SK-N-SH (cell line): ENCODE results near the gene AAGAB. TPM values are rescaled to one million over a fixed set of nuclear protein-coding genes. Genes with fewer than 3 reads are reported as not detected.
A peak's percentile ranks its signal among the peaks of the same experiment; 100 is the strongest.

Source experiments
- CTCF ChIA-PET: fragments of 300-600, 350-600 bp; formaldehyde crosslinking; extraction: SDS; loops from one replicate; lab custom pipeline; 2021; lab: Yijun Ruan, JAX
- POLR2A ChIA-PET: fragments of 350-600 bp; sonication (Branson Sonifier 250); formaldehyde crosslinking; extraction: SDS; loops from one replicate; lab custom pipeline; 2020; ENCODE audit warnings: antibody characterized with exemption, inconsistent platforms; lab: Yijun Ruan, JAX
- DNase-seq: peaks from one replicate; pipeline ENCODE4 v3.0.0; 2012
- H2AFZ ChIP-seq: fragments of 200-600 bp; sonication (generic); 2 replicates; pipeline ENCODE4 v1.8.1; 2016; ENCODE audit warnings: antibody characterized with exemption, mild to moderate bottlenecking, low read depth
- H3F3A ChIP-seq: fragments of 200-600 bp; sonication (generic); replicated peaks from 2 replicates; pipeline ENCODE3; 2016; ENCODE audit warnings: antibody characterized with exemption, mild to moderate bottlenecking; ENCODE audit not compliant: insufficient read depth
- H3K27ac ChIP-seq, 2 experiments: fragments of 200-500 bp in 1 of 2; fragments of 200-600 bp in 1 of 2; sonication (Bioruptor generic) in 1 of 2; sonication (generic), shearing (Covaris generic) in 1 of 2; 2 replicates each; pipeline versions ENCODE4 v1.5.1 to v1.6.1; 2014 to 2016; ENCODE audit warnings: low read depth in 2 of 2, inconsistent platforms in 1 of 2, low read length in 1 of 2, mild to moderate bottlenecking in 1 of 2, mixed read lengths in 1 of 2
- H3K27me3 ChIP-seq: fragments of 200-600 bp; sonication (generic), shearing (Covaris generic); 2 replicates; pipeline ENCODE4 v1.6.1; 2016; ENCODE audit warnings: mixed run types; ENCODE audit not compliant: insufficient read depth
- H3K36me3 ChIP-seq, 2 experiments: fragments of 200-500 bp in 1 of 2; fragments of 200-600 bp in 1 of 2; sonication (Bioruptor generic) in 1 of 2; sonication (generic) in 1 of 2; replicated peaks in 1 of 2; 2 replicates each; pipeline versions ENCODE3 to v1.5.1; 2014 to 2016; ENCODE audit warnings: low read length in 1 of 2, mild to moderate bottlenecking in 1 of 2; ENCODE audit not compliant: insufficient read depth in 2 of 2, control insufficient read depth in 1 of 2
- H3K4me1 ChIP-seq, 2 experiments: fragments of 200-500 bp in 1 of 2; fragments of 200-600 bp in 1 of 2; sonication (Bioruptor generic) in 1 of 2; sonication (generic), shearing (Covaris generic) in 1 of 2; 2 replicates each; pipeline versions ENCODE4 v1.5.1 to v1.6.1; 2014 to 2016; ENCODE audit warnings: low read depth in 1 of 2, low read length in 1 of 2, mixed run types in 1 of 2; ENCODE audit not compliant: insufficient read depth in 2 of 2, control insufficient read depth in 1 of 2
- H3K4me2 ChIP-seq: fragments of 200-600 bp; sonication (generic), shearing (Covaris generic); 2 replicates; pipeline ENCODE4 v1.6.1; 2017; ENCODE audit warnings: mixed run types
- H3K4me3 ChIP-seq, 2 experiments: fragments of 200-500 bp in 1 of 2; fragments of 200-600 bp in 1 of 2; sonication (Bioruptor generic) in 1 of 2; sonication (generic), shearing (Covaris generic) in 1 of 2; 2 replicates each; pipeline versions ENCODE4 v1.5.1 to v1.8.1; 2014 to 2016; ENCODE audit warnings: low read depth in 2 of 2, inconsistent platforms in 1 of 2, low read length in 1 of 2, mild to moderate bottlenecking in 1 of 2, mixed read lengths in 1 of 2, moderate library complexity in 1 of 2
- H3K79me2 ChIP-seq: fragments of 200-600 bp; sonication (generic); 2 replicates; pipeline ENCODE4 v1.8.1; 2017; ENCODE audit warnings: mild to moderate bottlenecking; ENCODE audit not compliant: insufficient read depth
- H3K9ac ChIP-seq: fragments of 200-600 bp; sonication (generic); 2 replicates; pipeline ENCODE4 v1.6.1; 2017; ENCODE audit warnings: mixed run types
- H3K9me2 ChIP-seq: fragments of 200-600 bp; sonication (generic); 2 replicates; pipeline ENCODE4 v1.6.1; 2017; ENCODE audit warnings: mixed run types
- H3K9me3 ChIP-seq: fragments of 200-600 bp; sonication (generic); 2 replicates; pipeline ENCODE4 v1.6.1; 2017; ENCODE audit warnings: mixed run types, mild to moderate bottlenecking, moderate library complexity
- H4K20me1 ChIP-seq: fragments of 200-600 bp; sonication (generic); 2 replicates; pipeline ENCODE4 v1.6.1; 2017; ENCODE audit warnings: mild to moderate bottlenecking, mixed run types; ENCODE audit not compliant: insufficient read depth
- CHD2 ChIP-seq: fragments of 150-350 bp; IDR thresholded peaks from 2 replicates; pipeline ENCODE4 v1.6.1; 2018; ENCODE audit warnings: low read length; ENCODE audit not compliant: partially characterized antibody
- ELF1 ChIP-seq: IDR thresholded peaks from 2 replicates; pipeline ENCODE4 v1.4.0; 2012
- FOXJ3 ChIP-seq: sonication (generic); formaldehyde crosslinking; IDR thresholded peaks from 2 replicates; pipeline ENCODE4 v1.5.1; 2020; ENCODE audit warnings: mild to moderate bottlenecking, missing genetic modification reagents
- MXI1 ChIP-seq: IDR thresholded peaks from 2 replicates; pipeline ENCODE4 v1.6.1; 2012; ENCODE audit warnings: mild to moderate bottlenecking, low read depth, low read length, improper control_type of control experiment
- NFIC ChIP-seq: IDR thresholded peaks from 2 replicates; pipeline ENCODE4 v1.4.0; 2012; ENCODE audit warnings: borderline replicate concordance
- NRF1 ChIP-seq: IDR thresholded peaks from 2 replicates; pipeline ENCODE4 v1.6.1; 2012; ENCODE audit warnings: low read depth, mild to moderate bottlenecking, low read length
- RFX5 ChIP-seq: IDR thresholded peaks from 2 replicates; pipeline ENCODE4 v1.6.1; 2012; ENCODE audit warnings: mild to moderate bottlenecking, improper control_type of control experiment, low read length
- RXRA ChIP-seq: IDR thresholded peaks from 2 replicates; pipeline ENCODE4 v1.4.0; 2012; ENCODE audit warnings: low read depth, mild to moderate bottlenecking, borderline replicate concordance
- SMC3 ChIP-seq: IDR thresholded peaks from 2 replicates; pipeline ENCODE4 v1.6.1; 2012; ENCODE audit warnings: low read depth, low read length, improper control_type of control experiment
- WGBS: methylation state at CpG from one replicate; pipeline ENCODE4 v1.1.6; 2017; ENCODE audit warnings: low lambda C conversion rate; 5-methylcytosine and 5-hydroxymethylcytosine counted together
- polyA plus RNA-seq, 3 experiments: library from polyadenylated mRNA; depleted of rRNA; stranded (reverse); fragments of >200 nt; gene quantifications; 2 replicates each; pipeline ENCODE4 v1.2.3, GENCODE V29; 2012
- TF ChIP-seq, protein P1 (sequence below): fragments of 150-350 bp; IDR thresholded peaks from 2 replicates; pipeline ENCODE4 v1.6.1; 2017; ENCODE audit warnings: antibody characterized with exemption, low read length, low read depth, borderline replicate concordance
- TF ChIP-seq, protein P2 (sequence below): IDR thresholded peaks from 2 replicates; pipeline ENCODE4 v1.4.0; 2012; ENCODE audit warnings: low read depth, borderline replicate concordance
- TF ChIP-seq, protein P3 (sequence below): IDR thresholded peaks from 2 replicates; pipeline ENCODE4 v1.4.0; 2012; ENCODE audit warnings: low read depth, borderline replicate concordance

The AAGAB gene
- polyA plus RNA-seq, 1 of the 3 experiments (the other 2 are of a cell fraction), result 24.9 TPM

DNA sequence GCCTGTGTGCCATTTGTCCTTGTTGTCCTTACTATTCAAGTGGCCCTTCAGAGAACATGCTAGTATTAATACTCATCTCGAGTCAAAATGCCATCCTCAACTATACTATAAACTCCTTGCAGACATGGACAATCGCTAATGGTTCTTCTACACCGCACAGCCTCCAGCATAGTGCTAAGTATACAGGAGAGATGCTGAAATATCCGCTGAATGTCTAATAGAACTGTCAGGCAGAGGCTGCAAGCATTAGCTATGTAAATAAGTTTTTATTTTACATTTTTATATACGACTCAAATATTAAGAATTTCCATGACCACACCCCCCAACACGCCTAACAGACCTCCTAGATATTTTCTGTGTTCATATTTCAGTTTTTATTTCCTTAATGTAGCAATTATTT is 39.4 kb downstream of the AAGAB start:
- no peaks in the 10 kb centered on the region for H3K9me3 ChIP-seq
- TF ChIP-seq SMC3 (no peak), NRF1 (no peak), RXRA (no peak), CHD2 (no peak), RFX5 (no peak), NFIC (no peak), MXI1 (no peak)
- TF ChIP-seq, protein P1, sequence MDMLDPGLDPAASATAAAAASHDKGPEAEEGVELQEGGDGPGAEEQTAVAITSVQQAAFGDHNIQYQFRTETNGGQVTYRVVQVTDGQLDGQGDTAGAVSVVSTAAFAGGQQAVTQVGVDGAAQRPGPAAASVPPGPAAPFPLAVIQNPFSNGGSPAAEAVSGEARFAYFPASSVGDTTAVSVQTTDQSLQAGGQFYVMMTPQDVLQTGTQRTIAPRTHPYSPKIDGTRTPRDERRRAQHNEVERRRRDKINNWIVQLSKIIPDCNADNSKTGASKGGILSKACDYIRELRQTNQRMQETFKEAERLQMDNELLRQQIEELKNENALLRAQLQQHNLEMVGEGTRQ, result no peak
- H3K4me2 ChIP-seq, result no peak overlapping the region
- no peaks in the 10 kb centered on the region for H3K9me2 ChIP-seq
- H3K27me3 ChIP-seq, result no peaks in the 10 kb centered on the region
- H3K4me1 ChIP-seq, result peaks cover 0 to 9% of the 10 kb centered on the region in 2 experiments; a peak in 1 of 4 replicates
- DNase-seq, result no peak
- no peaks in the 10 kb centered on the region for H3K79me2 ChIP-seq
- H2AFZ ChIP-seq, result no peak overlapping the region
- peaks cover 7% of the 10 kb centered on the region for H3F3A ChIP-seq
- H3K27ac ChIP-seq, result no peak overlapping the region
- H3K9ac ChIP-seq, result no peak overlapping the region
- CTCF ChIA-PET, result no interaction called here
- 97% methylated on average over 6 of the region's 6 CpGs for WGBS
- peaks cover 5 to 8% of the 10 kb centered on the region in 2 experiments for H3K36me3 ChIP-seq
- no peak overlapping the region for H3K4me3 ChIP-seq
- H4K20me1 ChIP-seq, result no peaks in the 10 kb centered on the region
- POLR2A ChIA-PET, result no interaction called here

DNA sequence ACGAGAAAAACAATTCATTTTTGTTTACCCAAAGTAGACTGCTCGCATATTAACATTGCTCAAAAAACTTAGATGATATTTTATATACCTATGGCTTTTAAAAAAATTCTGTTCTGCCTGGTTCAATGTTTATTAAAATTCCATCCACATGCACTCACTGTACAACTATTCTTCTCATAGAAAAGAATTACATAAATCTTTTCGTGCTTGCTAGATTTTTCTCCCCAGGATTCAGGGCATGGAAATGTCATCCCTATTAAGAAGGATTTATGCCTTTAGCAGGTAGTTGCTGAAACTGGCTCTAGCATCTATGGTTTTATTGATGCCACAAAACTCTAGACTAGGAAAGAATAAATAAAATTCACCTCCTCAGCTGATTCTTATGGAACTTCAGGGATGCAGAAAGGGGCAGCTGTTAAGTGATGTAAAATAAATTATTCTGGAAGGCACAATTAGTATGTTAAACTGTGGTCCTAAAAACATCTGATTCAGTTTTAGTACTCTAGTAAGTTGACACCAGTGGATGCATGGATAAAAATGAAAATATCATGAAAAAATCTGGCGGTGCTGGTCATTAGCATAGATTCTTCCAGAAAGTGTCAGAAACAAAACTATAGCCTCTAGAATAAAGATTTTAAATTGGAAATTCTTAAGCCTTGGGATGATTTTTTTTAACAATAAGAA is 41.6 kb downstream of the AAGAB start:
- Histone ChIP-seq H3K9ac (no peak overlapping the region), H2AFZ (no peak overlapping the region), H3K79me2 (no peaks in the 10 kb centered on the region), H3F3A (peaks cover 7% of the 10 kb centered on the region), H4K20me1 (no peaks in the 10 kb centered on the region), H3K4me1 (peaks cover 0 to 9% of the 10 kb centered on the region in 2 experiments; a peak in 1 of 4 replicates), H3K4me3 (no peak overlapping the region), H3K27ac (no peak overlapping the region), H3K9me2 (no peaks in the 10 kb centered on the region), H3K4me2 (0 out of 2 replicates have a peak overlapping the region, but pooled peaks have one; percentile 16), H3K9me3 (no peaks in the 10 kb centered on the region), H3K36me3 (peaks cover 15 to 25% of the 10 kb centered on the region in 2 experiments), H3K27me3 (no peaks in the 10 kb centered on the region)
- DNase-seq, result no peak
- WGBS, result 89% methylated on average over 4 of the region's 4 CpGs
- TF ChIP-seq, protein P2, sequence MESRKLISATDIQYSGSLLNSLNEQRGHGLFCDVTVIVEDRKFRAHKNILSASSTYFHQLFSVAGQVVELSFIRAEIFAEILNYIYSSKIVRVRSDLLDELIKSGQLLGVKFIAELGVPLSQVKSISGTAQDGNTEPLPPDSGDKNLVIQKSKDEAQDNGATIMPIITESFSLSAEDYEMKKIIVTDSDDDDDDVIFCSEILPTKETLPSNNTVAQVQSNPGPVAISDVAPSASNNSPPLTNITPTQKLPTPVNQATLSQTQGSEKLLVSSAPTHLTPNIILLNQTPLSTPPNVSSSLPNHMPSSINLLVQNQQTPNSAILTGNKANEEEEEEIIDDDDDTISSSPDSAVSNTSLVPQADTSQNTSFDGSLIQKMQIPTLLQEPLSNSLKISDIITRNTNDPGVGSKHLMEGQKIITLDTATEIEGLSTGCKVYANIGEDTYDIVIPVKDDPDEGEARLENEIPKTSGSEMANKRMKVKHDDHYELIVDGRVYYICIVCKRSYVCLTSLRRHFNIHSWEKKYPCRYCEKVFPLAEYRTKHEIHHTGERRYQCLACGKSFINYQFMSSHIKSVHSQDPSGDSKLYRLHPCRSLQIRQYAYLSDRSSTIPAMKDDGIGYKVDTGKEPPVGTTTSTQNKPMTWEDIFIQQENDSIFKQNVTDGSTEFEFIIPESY, result no peak
- no peak for TF ChIP-seq ELF1
- TF ChIP-seq, protein P3, sequence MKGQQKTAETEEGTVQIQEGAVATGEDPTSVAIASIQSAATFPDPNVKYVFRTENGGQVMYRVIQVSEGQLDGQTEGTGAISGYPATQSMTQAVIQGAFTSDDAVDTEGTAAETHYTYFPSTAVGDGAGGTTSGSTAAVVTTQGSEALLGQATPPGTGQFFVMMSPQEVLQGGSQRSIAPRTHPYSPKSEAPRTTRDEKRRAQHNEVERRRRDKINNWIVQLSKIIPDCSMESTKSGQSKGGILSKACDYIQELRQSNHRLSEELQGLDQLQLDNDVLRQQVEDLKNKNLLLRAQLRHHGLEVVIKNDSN, result no peak
- TF ChIP-seq FOXJ3 (CRISPR knock-in tag), result no peak
- TF ChIP-seq, protein P1, result no peak
- ChIA-PET POLR2A (no interaction called here), CTCF (no interaction called here)
